ENCODE data around the gene TMEM17.

TMEM17 gene

GRCh38 chr2:62469114-62469513 lies 36.9 kb downstream of the TMEM17 start:
- no peak for TF ChIP-seq CTCF (IDR thresholded peaks at IDR 0.05)

GRCh38 chr2:62467475-62468321 lies 38.3 kb downstream of the TMEM17 start:
- TF ChIP-seq CTCF (IDR thresholded peaks at IDR 0.05): no peak

GRCh38 chr2:62467100-62467474 lies 38.9 kb downstream of the TMEM17 start:
- no peak for TF ChIP-seq CTCF (IDR thresholded peaks at IDR 0.05)

- TF ChIP-seq CTCF (IDR thresholded peaks at IDR 0.05): no peak
These were observed 39.5 kb downstream of the TMEM17 start for GRCh38 chr2:62466503-62466854.

GRCh38 chr2:62465741-62466502 lies 40.1 kb downstream of the TMEM17 start:
- TF ChIP-seq CTCF (IDR thresholded peaks at IDR 0.05): no peak

GRCh38 chr2:62465039-62465740 lies 40.8 kb downstream of the TMEM17 start:
- TF ChIP-seq CTCF (IDR thresholded peaks at IDR 0.05): no peak

GRCh38 chr2:62464221-62465007 lies 41.6 kb downstream of the TMEM17 start:
- no peak for TF ChIP-seq CTCF (IDR thresholded peaks at IDR 0.05)
